ENCODE measurements around the gene MT1H. TPM values are rescaled to one million over a fixed set of nuclear protein-coding genes. Genes with fewer than 3 reads are reported as not detected.

MT1H gene
- total RNA-seq, 1 donor from 2014 or later = not detected

DNA sequence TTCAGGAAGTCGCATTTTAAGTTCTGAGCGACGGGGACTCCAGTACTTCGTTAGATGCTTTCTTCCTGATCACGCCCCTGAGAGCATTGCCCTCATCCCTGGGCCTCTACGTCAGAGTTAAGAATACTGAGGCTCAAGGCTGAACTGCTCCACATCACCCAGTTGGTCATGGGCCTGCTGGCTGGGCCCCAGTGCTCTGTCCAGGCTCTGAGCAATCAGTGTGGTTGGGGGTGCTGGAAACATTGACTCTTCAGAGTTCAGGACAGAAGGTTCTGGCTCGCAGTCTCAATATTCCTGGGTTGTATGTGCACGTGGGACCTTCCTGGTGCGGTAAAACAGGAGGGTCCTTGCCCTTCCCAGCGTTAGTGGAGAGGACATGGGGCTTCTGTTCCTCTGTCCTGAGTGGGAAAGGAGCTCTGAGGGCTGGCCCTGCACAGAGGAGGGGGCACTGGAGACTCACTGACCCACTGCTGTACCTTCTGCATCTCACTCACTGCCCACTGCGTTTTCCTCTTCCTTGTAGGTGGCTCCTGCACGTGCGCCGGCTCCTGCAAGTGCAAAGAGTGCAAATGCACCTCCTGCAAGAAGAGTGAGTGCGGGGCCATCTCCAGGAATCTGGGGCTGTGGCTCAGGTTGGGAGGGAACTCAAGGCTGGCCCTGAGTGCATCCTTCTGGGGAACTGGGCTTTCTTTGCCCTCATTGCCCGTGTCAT lies 43.5 kb upstream of the MT1H start:
- DNase-seq = peak; percentile 71
- no peaks in the 10 kb centered on the region for H3K36me3 ChIP-seq
- intact Hi-C loops (cut with micrococcal nuclease) = no loop called here
- no peak for TF ChIP-seq CTCF (IDR thresholded peaks at IDR 0.05; ENCODE audit: borderline replicate concordance)
- peak overlapping the region; percentile 99 for H3K27ac ChIP-seq (replicated peaks)
- no peaks in the 10 kb centered on the region for H3K27me3 ChIP-seq (ENCODE audit: low read depth)
- peaks cover 39% of the 10 kb centered on the region for H3K4me1 ChIP-seq
- H3K4me3 ChIP-seq = peak overlapping the region; percentile 80
- H3K9me3 ChIP-seq (replicated peaks) = no peaks in the 10 kb centered on the region

DNA sequence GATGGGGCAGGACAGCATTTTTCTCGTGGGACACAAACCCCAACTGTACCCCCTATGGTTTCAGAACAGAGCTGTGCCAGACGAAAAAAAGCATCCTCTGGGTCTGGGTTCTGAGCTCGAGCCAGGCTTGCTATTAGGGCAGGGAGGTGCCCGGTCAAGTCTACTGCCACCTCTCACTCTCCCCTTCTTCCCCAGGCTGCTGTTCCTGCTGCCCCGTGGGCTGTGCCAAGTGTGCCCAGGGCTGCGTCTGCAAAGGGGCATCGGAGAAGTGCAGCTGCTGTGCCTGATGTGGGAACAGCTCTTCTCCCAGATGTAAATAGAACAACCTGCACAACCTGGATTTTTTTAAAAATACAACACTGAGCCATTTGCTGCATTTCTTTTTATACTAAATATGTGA lies 42.9 kb upstream of the MT1H start:
- no peak for TF ChIP-seq CTCF (IDR thresholded peaks at IDR 0.05; ENCODE audit: borderline replicate concordance)
- no peak for DNase-seq
- peaks cover 39% of the 10 kb centered on the region for H3K4me1 ChIP-seq

DNA sequence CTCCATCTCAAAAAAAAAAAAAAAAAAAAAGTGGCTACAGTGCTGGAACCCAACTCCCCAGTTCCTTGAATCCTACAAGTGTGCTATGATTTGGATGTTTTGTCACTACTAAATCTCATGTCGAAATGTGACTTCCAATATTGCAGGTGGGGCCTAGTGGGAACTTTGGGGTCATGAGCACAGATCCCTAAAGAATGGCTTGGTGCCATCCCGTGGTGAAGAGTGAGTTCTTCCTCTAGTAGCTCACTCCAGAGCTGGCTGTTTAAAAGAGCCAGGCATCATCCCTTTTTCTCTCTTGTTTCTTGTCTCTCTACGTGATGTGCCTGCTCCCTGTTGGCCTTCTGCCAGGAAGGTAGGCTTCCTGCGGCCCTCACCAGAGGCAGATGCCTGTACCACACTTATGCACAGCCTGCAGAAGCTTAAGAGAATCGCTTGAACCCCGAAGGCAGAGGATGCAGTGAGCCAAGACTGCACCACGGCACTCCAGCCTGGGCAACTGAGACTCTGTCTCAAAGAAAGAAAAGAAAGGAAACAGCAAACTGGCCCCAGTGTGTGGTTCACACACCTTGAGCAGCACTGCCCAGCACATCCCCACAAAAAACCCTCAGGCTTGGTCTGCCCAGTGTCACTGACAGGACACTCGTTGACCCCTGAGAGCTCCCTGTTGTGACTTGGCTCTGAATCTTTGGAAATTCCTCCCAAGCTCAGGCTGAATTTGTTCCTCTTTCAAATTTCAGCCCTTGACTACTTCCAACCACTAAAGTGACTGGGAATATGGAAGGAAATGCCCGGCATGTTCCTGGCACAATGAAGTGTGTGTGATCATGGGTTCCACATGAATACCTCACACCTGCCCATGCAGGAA lies 40.9 kb upstream of the MT1H start:
- H3K36me3 ChIP-seq = no peaks in the 10 kb centered on the region

More for the DNA sequence above, 42.9 kb upstream of the MT1H start:
- Histone ChIP-seq H3K9me3 (replicated peaks) (no peaks in the 10 kb centered on the region), H3K27ac (replicated peaks) (peak overlapping the region; percentile 99), H3K36me3 (no peaks in the 10 kb centered on the region), H3K27me3 (ENCODE audit: low read depth) (no peaks in the 10 kb centered on the region), H3K4me3 (peak overlapping the region; percentile 80)
- intact Hi-C loops (cut with micrococcal nuclease) = no loop called here

DNA sequence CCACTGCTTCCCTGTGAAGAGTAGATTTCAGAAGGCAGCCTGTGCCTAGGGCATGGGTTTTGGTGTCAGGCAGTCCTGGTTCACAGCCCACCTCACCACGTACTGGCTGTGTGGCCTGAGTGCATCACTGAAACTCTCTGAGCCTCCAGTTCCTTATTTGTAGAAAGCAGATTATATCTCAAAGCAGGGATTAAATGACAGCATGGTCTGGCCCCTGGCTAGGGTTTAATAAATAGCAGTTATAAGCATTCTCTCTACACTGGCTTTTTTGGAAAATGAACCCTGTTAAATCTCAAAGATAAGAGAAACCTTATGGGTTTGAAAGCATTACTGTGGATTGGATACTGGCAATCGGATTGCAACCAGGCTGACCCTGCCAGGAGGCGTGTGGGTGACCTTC lies 40.1 kb upstream of the MT1H start:
- Histone ChIP-seq H3K9me3 (replicated peaks) (no peaks in the 10 kb centered on the region), H3K27ac (replicated peaks) (no peak overlapping the region), H3K4me3 (no peak overlapping the region), H3K4me1 (peaks cover 46% of the 10 kb centered on the region), H3K27me3 (ENCODE audit: low read depth) (peaks cover 10% of the 10 kb centered on the region), H3K36me3 (no peaks in the 10 kb centered on the region)
- intact Hi-C loops (cut with micrococcal nuclease) = no loop called here
- TF ChIP-seq CTCF (IDR thresholded peaks at IDR 0.05; ENCODE audit: borderline replicate concordance) = no peak
- DNase-seq = no peak

More for the DNA sequence above, 40.9 kb upstream of the MT1H start:
- no peak for TF ChIP-seq CTCF (IDR thresholded peaks at IDR 0.05; ENCODE audit: borderline replicate concordance)
- no peak for DNase-seq
- Histone ChIP-seq H3K9me3 (replicated peaks) (no peaks in the 10 kb centered on the region), H3K4me3 (no peak overlapping the region), H3K27ac (replicated peaks) (peak overlapping the region; percentile 27), H3K4me1 (peaks cover 46% of the 10 kb centered on the region), H3K27me3 (ENCODE audit: low read depth) (peaks cover 4% of the 10 kb centered on the region)
- intact Hi-C loops (cut with micrococcal nuclease) = no loop called here

GRCh38 chr16:56630134-56630533 lies 39.5 kb upstream of the MT1H start:
- H3K4me3 ChIP-seq = no peak overlapping the region
- intact Hi-C loops (cut with micrococcal nuclease) = no loop called here

More at GRCh38 chr16:56630134-56630533, 39.5 kb upstream of the MT1H start:
- H3K27ac ChIP-seq (replicated peaks) = no peak overlapping the region
- no peaks in the 10 kb centered on the region for H3K9me3 ChIP-seq (replicated peaks)
- H3K36me3 ChIP-seq = no peaks in the 10 kb centered on the region
- TF ChIP-seq CTCF (IDR thresholded peaks at IDR 0.05; ENCODE audit: borderline replicate concordance) = no peak
- H3K27me3 ChIP-seq (ENCODE audit: low read depth) = peaks cover 17% of the 10 kb centered on the region
- DNase-seq = no peak
- peaks cover 43% of the 10 kb centered on the region for H3K4me1 ChIP-seq
